ENCODE measurements around the gene RHBDF1. TPM values are rescaled to one million over a fixed set of nuclear protein-coding genes. Genes with fewer than 3 reads are reported as not detected.

RHBDF1 gene
- total and polyA plus RNA-seq, 2 experiments from 2014 or later = 22.6 to 24.5 TPM

DNA sequence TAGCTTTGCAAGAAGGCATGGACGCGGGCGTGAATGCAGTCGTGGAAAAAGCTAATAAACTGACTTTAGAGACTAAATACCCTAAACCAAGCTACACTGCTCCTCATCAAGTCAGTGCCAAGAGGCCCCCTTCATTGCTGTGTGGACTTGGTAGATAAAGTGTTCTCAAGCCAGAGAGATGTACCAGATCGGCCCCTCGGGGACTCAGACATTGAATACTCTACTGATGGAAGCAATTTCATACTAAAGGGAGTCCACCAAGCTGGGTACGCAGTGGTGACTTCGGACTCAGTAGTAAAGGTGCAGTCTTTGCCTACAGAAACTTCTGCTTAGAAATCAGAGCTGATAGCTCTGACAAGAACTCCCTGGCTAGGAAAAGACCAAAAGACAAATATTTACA, 27.8 kb downstream of the RHBDF1 start:
- Histone ChIP-seq H3K4me1 (ENCODE audit: insufficient read depth) (no peaks in the 10 kb centered on the region), H3K79me2 (replicated peaks; ENCODE audit: insufficient read depth) (peaks cover 18% of the 10 kb centered on the region), H4K20me1 (replicated peaks; ENCODE audit: insufficient read depth) (peaks cover 10% of the 10 kb centered on the region), H3F3A (replicated peaks; ENCODE audit: low read depth) (0 out of 2 replicates have a peak, but pooled peaks cover 11% of the 10 kb centered on the region), H2AFZ (no peak overlapping the region), H3K4me2 (no peak overlapping the region), H3K9me2 (ENCODE audit: insufficient read depth) (no peaks in the 10 kb centered on the region), H3K27ac (ENCODE audit: low read depth) (no peak overlapping the region), H3K27me3 (ENCODE audit: insufficient read depth) (no peaks in the 10 kb centered on the region), H3K4me3 (no peak overlapping the region), H3K36me3 (ENCODE audit: insufficient read depth) (peaks cover 46% of the 10 kb centered on the region)
- Mint-ChIP-seq H3K9me3 (no peaks in the 10 kb centered on the region), H3K27me3 (ENCODE audit: insufficient read depth, low read depth, poor library complexity) (no peaks in the 10 kb centered on the region), H3K27ac (no peak overlapping the region), H3K4me1 (no peaks in the 10 kb centered on the region), H3K4me3 (no peak overlapping the region), H3K36me3 (ENCODE audit: low read depth) (peaks cover 82% of the 10 kb centered on the region)
- TF ChIP-seq POLR2AphosphoS5 (IDR thresholded peaks at IDR 0.05; ENCODE audit: low read depth) (no peak), CREB1 (CRISPR knock-in tag; IDR thresholded peaks at IDR 0.05; ENCODE audit: low read depth) (no peak), STAT1 (IDR thresholded peaks at IDR 0.05; ENCODE audit: unreplicated experiment) (no peak), ZNF331 (CRISPR knock-in tag; IDR thresholded peaks at IDR 0.05; ENCODE audit: low read depth) (no peak), EZH2phosphoT487 (IDR thresholded peaks at IDR 0.05; ENCODE audit: unreplicated experiment) (no peak), EZH2 (IDR thresholded peaks at IDR 0.05; ENCODE audit: low read depth, unreplicated experiment) (no peak), NANOG (IDR thresholded peaks at IDR 0.05; ENCODE audit: borderline replicate concordance) (no peak), JUNB (IDR thresholded peaks at IDR 0.05; ENCODE audit: unreplicated experiment) (no peak), ZNF114 (CRISPR knock-in tag; IDR thresholded peaks at IDR 0.05) (no peak)
- TF ChIP-seq, protein P1, sequence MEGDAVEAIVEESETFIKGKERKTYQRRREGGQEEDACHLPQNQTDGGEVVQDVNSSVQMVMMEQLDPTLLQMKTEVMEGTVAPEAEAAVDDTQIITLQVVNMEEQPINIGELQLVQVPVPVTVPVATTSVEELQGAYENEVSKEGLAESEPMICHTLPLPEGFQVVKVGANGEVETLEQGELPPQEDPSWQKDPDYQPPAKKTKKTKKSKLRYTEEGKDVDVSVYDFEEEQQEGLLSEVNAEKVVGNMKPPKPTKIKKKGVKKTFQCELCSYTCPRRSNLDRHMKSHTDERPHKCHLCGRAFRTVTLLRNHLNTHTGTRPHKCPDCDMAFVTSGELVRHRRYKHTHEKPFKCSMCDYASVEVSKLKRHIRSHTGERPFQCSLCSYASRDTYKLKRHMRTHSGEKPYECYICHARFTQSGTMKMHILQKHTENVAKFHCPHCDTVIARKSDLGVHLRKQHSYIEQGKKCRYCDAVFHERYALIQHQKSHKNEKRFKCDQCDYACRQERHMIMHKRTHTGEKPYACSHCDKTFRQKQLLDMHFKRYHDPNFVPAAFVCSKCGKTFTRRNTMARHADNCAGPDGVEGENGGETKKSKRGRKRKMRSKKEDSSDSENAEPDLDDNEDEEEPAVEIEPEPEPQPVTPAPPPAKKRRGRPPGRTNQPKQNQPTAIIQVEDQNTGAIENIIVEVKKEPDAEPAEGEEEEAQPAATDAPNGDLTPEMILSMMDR (conservative IDR thresholded peaks at IDR 0.05; ENCODE audit: low read depth in 2 of 2) = no peak
- TF ChIP-seq, protein P2, sequence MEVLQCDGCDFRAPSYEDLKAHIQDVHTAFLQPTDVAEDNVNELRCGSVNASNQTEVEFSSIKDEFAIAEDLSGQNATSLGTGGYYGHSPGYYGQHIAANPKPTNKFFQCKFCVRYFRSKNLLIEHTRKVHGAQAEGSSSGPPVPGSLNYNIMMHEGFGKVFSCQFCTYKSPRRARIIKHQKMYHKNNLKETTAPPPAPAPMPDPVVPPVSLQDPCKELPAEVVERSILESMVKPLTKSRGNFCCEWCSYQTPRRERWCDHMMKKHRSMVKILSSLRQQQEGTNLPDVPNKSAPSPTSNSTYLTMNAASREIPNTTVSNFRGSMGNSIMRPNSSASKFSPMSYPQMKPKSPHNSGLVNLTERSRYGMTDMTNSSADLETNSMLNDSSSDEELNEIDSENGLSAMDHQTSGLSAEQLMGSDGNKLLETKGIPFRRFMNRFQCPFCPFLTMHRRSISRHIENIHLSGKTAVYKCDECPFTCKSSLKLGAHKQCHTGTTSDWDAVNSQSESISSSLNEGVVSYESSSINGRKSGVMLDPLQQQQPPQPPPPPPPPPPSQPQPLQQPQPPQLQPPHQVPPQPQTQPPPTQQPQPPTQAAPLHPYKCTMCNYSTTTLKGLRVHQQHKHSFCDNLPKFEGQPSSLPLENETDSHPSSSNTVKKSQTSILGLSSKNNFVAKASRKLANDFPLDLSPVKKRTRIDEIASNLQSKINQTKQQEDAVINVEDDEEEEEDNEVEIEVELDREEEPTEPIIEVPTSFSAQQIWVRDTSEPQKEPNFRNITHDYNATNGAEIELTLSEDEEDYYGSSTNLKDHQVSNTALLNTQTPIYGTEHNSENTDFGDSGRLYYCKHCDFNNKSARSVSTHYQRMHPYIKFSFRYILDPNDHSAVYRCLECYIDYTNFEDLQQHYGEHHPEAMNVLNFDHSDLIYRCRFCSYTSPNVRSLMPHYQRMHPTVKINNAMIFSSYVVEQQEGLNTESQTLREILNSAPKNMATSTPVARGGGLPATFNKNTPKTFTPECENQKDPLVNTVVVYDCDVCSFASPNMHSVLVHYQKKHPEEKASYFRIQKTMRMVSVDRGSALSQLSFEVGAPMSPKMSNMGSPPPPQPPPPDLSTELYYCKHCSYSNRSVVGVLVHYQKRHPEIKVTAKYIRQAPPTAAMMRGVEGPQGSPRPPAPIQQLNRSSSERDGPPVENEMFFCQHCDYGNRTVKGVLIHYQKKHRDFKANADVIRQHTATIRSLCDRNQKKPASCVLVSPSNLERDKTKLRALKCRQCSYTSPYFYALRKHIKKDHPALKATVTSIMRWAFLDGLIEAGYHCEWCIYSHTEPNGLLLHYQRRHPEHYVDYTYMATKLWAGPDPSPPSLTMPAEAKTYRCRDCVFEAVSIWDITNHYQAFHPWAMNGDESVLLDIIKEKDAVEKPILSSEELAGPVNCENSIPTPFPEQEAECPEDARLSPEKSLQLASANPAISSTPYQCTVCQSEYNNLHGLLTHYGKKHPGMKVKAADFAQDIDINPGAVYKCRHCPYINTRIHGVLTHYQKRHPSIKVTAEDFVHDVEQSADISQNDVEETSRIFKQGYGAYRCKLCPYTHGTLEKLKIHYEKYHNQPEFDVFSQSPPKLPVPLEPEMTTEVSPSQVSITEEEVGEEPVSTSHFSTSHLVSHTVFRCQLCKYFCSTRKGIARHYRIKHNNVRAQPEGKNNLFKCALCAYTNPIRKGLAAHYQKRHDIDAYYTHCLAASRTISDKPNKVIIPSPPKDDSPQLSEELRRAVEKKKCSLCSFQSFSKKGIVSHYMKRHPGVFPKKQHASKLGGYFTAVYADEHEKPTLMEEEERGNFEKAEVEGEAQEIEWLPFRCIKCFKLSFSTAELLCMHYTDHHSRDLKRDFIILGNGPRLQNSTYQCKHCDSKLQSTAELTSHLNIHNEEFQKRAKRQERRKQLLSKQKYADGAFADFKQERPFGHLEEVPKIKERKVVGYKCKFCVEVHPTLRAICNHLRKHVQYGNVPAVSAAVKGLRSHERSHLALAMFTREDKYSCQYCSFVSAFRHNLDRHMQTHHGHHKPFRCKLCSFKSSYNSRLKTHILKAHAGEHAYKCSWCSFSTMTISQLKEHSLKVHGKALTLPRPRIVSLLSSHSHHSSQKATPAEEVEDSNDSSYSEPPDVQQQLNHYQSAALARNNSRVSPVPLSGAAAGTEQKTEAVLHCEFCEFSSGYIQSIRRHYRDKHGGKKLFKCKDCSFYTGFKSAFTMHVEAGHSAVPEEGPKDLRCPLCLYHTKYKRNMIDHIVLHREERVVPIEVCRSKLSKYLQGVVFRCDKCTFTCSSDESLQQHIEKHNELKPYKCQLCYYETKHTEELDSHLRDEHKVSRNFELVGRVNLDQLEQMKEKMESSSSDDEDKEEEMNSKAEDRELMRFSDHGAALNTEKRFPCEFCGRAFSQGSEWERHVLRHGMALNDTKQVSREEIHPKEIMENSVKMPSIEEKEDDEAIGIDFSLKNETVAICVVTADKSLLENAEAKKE (CRISPR knock-in tag; IDR thresholded peaks at IDR 0.05) = no peak
- TF ChIP-seq, protein P3, sequence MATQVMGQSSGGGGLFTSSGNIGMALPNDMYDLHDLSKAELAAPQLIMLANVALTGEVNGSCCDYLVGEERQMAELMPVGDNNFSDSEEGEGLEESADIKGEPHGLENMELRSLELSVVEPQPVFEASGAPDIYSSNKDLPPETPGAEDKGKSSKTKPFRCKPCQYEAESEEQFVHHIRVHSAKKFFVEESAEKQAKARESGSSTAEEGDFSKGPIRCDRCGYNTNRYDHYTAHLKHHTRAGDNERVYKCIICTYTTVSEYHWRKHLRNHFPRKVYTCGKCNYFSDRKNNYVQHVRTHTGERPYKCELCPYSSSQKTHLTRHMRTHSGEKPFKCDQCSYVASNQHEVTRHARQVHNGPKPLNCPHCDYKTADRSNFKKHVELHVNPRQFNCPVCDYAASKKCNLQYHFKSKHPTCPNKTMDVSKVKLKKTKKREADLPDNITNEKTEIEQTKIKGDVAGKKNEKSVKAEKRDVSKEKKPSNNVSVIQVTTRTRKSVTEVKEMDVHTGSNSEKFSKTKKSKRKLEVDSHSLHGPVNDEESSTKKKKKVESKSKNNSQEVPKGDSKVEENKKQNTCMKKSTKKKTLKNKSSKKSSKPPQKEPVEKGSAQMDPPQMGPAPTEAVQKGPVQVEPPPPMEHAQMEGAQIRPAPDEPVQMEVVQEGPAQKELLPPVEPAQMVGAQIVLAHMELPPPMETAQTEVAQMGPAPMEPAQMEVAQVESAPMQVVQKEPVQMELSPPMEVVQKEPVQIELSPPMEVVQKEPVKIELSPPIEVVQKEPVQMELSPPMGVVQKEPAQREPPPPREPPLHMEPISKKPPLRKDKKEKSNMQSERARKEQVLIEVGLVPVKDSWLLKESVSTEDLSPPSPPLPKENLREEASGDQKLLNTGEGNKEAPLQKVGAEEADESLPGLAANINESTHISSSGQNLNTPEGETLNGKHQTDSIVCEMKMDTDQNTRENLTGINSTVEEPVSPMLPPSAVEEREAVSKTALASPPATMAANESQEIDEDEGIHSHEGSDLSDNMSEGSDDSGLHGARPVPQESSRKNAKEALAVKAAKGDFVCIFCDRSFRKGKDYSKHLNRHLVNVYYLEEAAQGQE (IDR thresholded peaks at IDR 0.05; ENCODE audit: unreplicated experiment) = no peak
- TF ChIP-seq, protein P4, sequence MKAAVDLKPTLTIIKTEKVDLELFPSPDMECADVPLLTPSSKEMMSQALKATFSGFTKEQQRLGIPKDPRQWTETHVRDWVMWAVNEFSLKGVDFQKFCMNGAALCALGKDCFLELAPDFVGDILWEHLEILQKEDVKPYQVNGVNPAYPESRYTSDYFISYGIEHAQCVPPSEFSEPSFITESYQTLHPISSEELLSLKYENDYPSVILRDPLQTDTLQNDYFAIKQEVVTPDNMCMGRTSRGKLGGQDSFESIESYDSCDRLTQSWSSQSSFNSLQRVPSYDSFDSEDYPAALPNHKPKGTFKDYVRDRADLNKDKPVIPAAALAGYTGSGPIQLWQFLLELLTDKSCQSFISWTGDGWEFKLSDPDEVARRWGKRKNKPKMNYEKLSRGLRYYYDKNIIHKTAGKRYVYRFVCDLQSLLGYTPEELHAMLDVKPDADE (IDR thresholded peaks at IDR 0.05) = no peak
- no peak for ATAC-seq
- DNase-seq (ENCODE audit: low spot score) = no peak

Measured in GM23338 (cell line).